IMR-90 (cell line): ENCODE measurements around the gene KLHDC9. TPM values are rescaled to one million over a fixed set of nuclear protein-coding genes. Genes with fewer than 3 reads are reported as not detected.
A peak's percentile ranks its signal among the peaks of the same experiment; 100 is the strongest.

Experiments used
- ATAC-seq: fragments of 200-7000 bp; cut with Tn5 transposase; 2 replicates; pipeline ENCODE4 v1.9.1; 2020; ENCODE audit warnings: low read depth, mild to moderate bottlenecking, moderate library complexity
- BruUV-seq: library from RNA; stranded (reverse); fragments of 400-500 nt; replicated peaks from 2 replicates; lab custom pipeline; 2021; lab: Mats Ljungman, UMichigan
- CTCF ChIA-PET: fragments of 300-600 bp; formaldehyde crosslinking; extraction: SDS; loops from one replicate; lab custom pipeline; 2021; ENCODE audit warnings: antibody characterized with exemption; lab: Yijun Ruan, JAX
- POLR2A ChIA-PET: fragments of 300-600 bp; sonication (Branson Sonifier 250); formaldehyde crosslinking; loops from one replicate; lab custom pipeline; 2022; ENCODE audit warnings: antibody characterized with exemption; ENCODE audit not compliant: unreplicated experiment; lab: Charles Lee
- DNase-seq: peaks from one replicate; pipeline ENCODE4 v3.0.0; 2013
- H2AFZ ChIP-seq: replicated peaks from 2 replicates; pipeline ENCODE3; 2013; ENCODE audit warnings: low read length, mild to moderate bottlenecking; ENCODE audit not compliant: poor library complexity
- H2AK5ac ChIP-seq: 2 replicates; pipeline ENCODE4 v1.6.1; 2013; ENCODE audit warnings: low read depth, low read length, inconsistent platforms
- H2AK9ac ChIP-seq: replicated peaks from 2 replicates; pipeline ENCODE3; 2013; ENCODE audit warnings: mild to moderate bottlenecking, low read depth, low read length, moderate library complexity; ENCODE audit not compliant: poor library complexity
- H2BK120ac ChIP-seq: 2 replicates; pipeline ENCODE4 v1.6.1; 2013; ENCODE audit warnings: low read depth, low read length, inconsistent platforms
- H2BK15ac ChIP-seq: 3 replicates; pipeline ENCODE4 v1.6.1; 2013; ENCODE audit warnings: low read depth, low read length, inconsistent platforms
- H2BK20ac ChIP-seq: 2 replicates; pipeline ENCODE4 v1.6.1; 2013; ENCODE audit warnings: low read depth, mild to moderate bottlenecking, inconsistent platforms, low read length, moderate library complexity
- H2BK5ac ChIP-seq: 2 replicates; pipeline ENCODE4 v1.6.1; 2013; ENCODE audit warnings: mild to moderate bottlenecking, low read depth, low read length, inconsistent platforms; ENCODE audit not compliant: poor library complexity, severe bottlenecking
- H3K14ac ChIP-seq: replicated peaks from 2 replicates; pipeline ENCODE4 v1.6.1; 2013; ENCODE audit warnings: low read depth, low read length, inconsistent platforms
- H3K18ac ChIP-seq: 2 replicates; pipeline ENCODE4 v1.6.1; 2013; ENCODE audit warnings: low read depth, low read length, control low read depth
- H3K23ac ChIP-seq: 2 replicates; pipeline ENCODE4 v1.6.1; 2013; ENCODE audit warnings: low read depth, low read length, inconsistent platforms
- H3K27ac ChIP-seq: 2 replicates; pipeline ENCODE4 v1.5.1; 2013; ENCODE audit warnings: mild to moderate bottlenecking, control low read depth, low read length; ENCODE audit not compliant: insufficient read depth
- H3K27me3 ChIP-seq: 2 replicates; pipeline ENCODE4 v1.6.1; 2013; ENCODE audit warnings: low read length; ENCODE audit not compliant: control insufficient read depth, insufficient read depth
- H3K36me3 ChIP-seq: 2 replicates; pipeline ENCODE4 v1.6.1; 2013; ENCODE audit warnings: low read length, mixed read lengths; ENCODE audit not compliant: control insufficient read depth, insufficient read depth
- H3K4ac ChIP-seq: 2 replicates; pipeline ENCODE4 v1.6.1; 2013; ENCODE audit warnings: low read depth, low read length, inconsistent platforms
- H3K4me1 ChIP-seq: 2 replicates; pipeline ENCODE4 v1.6.1; 2013; ENCODE audit warnings: low read length, mixed read lengths; ENCODE audit not compliant: control insufficient read depth, insufficient read depth
- H3K4me2 ChIP-seq: 2 replicates; pipeline ENCODE4 v1.6.1; 2013; ENCODE audit warnings: low read depth, mild to moderate bottlenecking, control low read depth, low read length, moderate library complexity
- H3K4me3 ChIP-seq: 2 replicates; pipeline ENCODE4 v1.5.1; 2013; ENCODE audit warnings: low read depth, mild to moderate bottlenecking, control low read depth, low read length, moderate library complexity; ENCODE audit not compliant: insufficient read depth
- H3K56ac ChIP-seq: 2 replicates; pipeline ENCODE4 v1.6.1; 2013; ENCODE audit warnings: low read length, inconsistent platforms; ENCODE audit not compliant: insufficient read depth; ENCODE audit errors: extremely low read depth
- H3K79me1 ChIP-seq, 2 experiments: 2 replicates each; pipeline ENCODE4 v1.6.1; 2013; ENCODE audit warnings: low read length in 2 of 2, inconsistent platforms in 1 of 2, low read depth in 1 of 2
- H3K9ac ChIP-seq: 2 replicates; pipeline ENCODE4 v1.6.1; 2013; ENCODE audit warnings: low read depth, low read length, control low read depth
- H3K9me1 ChIP-seq: 2 replicates; pipeline ENCODE4 v1.6.1; 2013; ENCODE audit warnings: low read length, inconsistent platforms; ENCODE audit not compliant: insufficient read depth
- H3K9me3 ChIP-seq: 2 replicates; pipeline ENCODE4 v1.6.1; 2013; ENCODE audit warnings: low read length; ENCODE audit not compliant: control insufficient read depth, insufficient read depth
- H4K20me1 ChIP-seq: 2 replicates; pipeline ENCODE4 v1.6.1; 2013; ENCODE audit warnings: low read length, inconsistent platforms; ENCODE audit not compliant: insufficient read depth
- H4K5ac ChIP-seq: 2 replicates; pipeline ENCODE4 v1.6.1; 2013; ENCODE audit warnings: mild to moderate bottlenecking, low read depth, low read length, control low read depth
- H4K8ac ChIP-seq, 2 experiments: 2 replicates each; pipeline ENCODE4 v1.6.1; 2013; ENCODE audit warnings: low read depth in 2 of 2, low read length in 2 of 2, control low read depth in 1 of 2, inconsistent platforms in 1 of 2
- H4K91ac ChIP-seq: 2 replicates; pipeline ENCODE4 v1.6.1; 2013; ENCODE audit warnings: low read depth, low read length, inconsistent platforms; ENCODE audit not compliant: insufficient read depth
- BHLHE40 ChIP-seq: fragments of 150-350 bp; IDR thresholded peaks from 2 replicates; pipeline ENCODE4 v1.6.1; 2016; ENCODE audit warnings: mild to moderate bottlenecking, low read depth, low read length
- CHD1 ChIP-seq: IDR thresholded peaks from 2 replicates; pipeline ENCODE4 v1.6.1; 2012; ENCODE audit warnings: low read depth, low read length, improper control_type of control experiment
- ELK1 ChIP-seq: fragments of 150-350 bp; IDR thresholded peaks from 2 replicates; pipeline ENCODE4 v1.6.1; 2016; ENCODE audit warnings: low read depth, mild to moderate bottlenecking, low read length, moderate library complexity, borderline replicate concordance
- FOS ChIP-seq: fragments of 150-350 bp; IDR thresholded peaks from 2 replicates; pipeline ENCODE4 v1.6.1; 2016; ENCODE audit warnings: low read depth, low read length
- MAZ ChIP-seq: IDR thresholded peaks from 2 replicates; pipeline ENCODE4 v1.6.1; 2012; ENCODE audit warnings: low read depth, mild to moderate bottlenecking, low read length, improper control_type of control experiment, moderate library complexity, borderline replicate concordance
- SMC3 ChIP-seq: fragments of 150-350 bp; IDR thresholded peaks from 2 replicates; pipeline ENCODE4 v1.6.1; 2016; ENCODE audit warnings: low read depth, mild to moderate bottlenecking, antibody characterized with exemption, low read length, moderate library complexity
- WGBS, 2 experiments: methylation state at CpG; one replicate each; pipeline versions ENCODE4 v1.1.5 to v1.1.7; 2013; ENCODE audit warnings: missing lambda C conversion rate in 2 of 2; ENCODE audit not compliant: insufficient read length in 1 of 2; ENCODE audit errors: extremely low coverage in 2 of 2; 5-methylcytosine and 5-hydroxymethylcytosine counted together
- dilution Hi-C: fragments of 300-500 bp; cut with HindIII; formaldehyde crosslinking; loops from one replicate; pipeline ENCODE4 v1.14.3; 2018; ENCODE audit warnings: low sequenced_read_pairs; ENCODE audit not compliant: unreplicated experiment
- in situ Hi-C: fragments of 300-500 bp; cut with MboI; formaldehyde crosslinking; loops from 3 replicates; pipeline ENCODE4 v1.14.3; 2019; ENCODE audit warnings: low sequenced_read_pairs, inconsistent platforms, mixed read lengths
- intact Hi-C: fragments of 100-400 bp; cut with micrococcal nuclease; formaldehyde crosslinking; loops from 2 replicates; pipeline ENCODE4 v1.10.0; 2022
- polyA plus RNA-seq, 3 experiments: library from polyadenylated mRNA; depleted of rRNA; stranded (reverse); fragments of >200 nt; gene quantifications; 2 replicates each; pipeline ENCODE4 v1.2.3, GENCODE V29; 2012; ENCODE audit warnings: low replicate concordance in 1 of 3
- total RNA-seq: library from RNA; depleted of rRNA; stranded (reverse); fragments of >200 nt; gene quantifications from 2 replicates; pipeline ENCODE4 v1.2.3, GENCODE V29; 2012

Gene KLHDC9
- total and polyA plus RNA-seq, 2 of the 4 experiments (the other 2 are of a cell fraction), result 0.18 to 0.70 TPM

GRCh38 chr1:161081519-161081918 lies 16.6 kb upstream of the KLHDC9 start:
- dilution Hi-C loops, result no loop called here
- Histone ChIP-seq H4K8ac (no peak overlapping the region), H2AK9ac (no peak overlapping the region), H3K4me2 (no peak overlapping the region), H3K79me1 (no peaks in the 10 kb centered on the region), H4K5ac (no peak overlapping the region), H4K91ac (no peak overlapping the region), H3K27me3 (no peaks in the 10 kb centered on the region), H4K20me1 (no peaks in the 10 kb centered on the region), H2BK120ac (peak overlapping the region; percentile 32; the same call in 1 of the 2 replicates), H3K56ac (no peak overlapping the region), H2BK20ac (no peak overlapping the region), H3K9ac (no peak overlapping the region), H2AFZ (no peak overlapping the region), H3K18ac (no peak overlapping the region), H2BK5ac (peak overlapping the region; percentile 16), H2AK5ac (no peak overlapping the region), H3K36me3 (no peaks in the 10 kb centered on the region), H3K23ac (no peak overlapping the region), H3K9me1 (peaks cover 22% of the 10 kb centered on the region), H3K14ac (no peak overlapping the region), H3K27ac (no peak overlapping the region), H3K4ac (no peak overlapping the region), H3K9me3 (no peaks in the 10 kb centered on the region), H3K4me3 (no peak overlapping the region), H2BK15ac (no peak overlapping the region; the same call in 2 of the 3 replicates), H3K4me1 (peaks cover 28% of the 10 kb centered on the region)
- ChIA-PET CTCF (no interaction called here), POLR2A (no interaction called here)
- no TSS peak for BruUV-seq
- 80% methylated on average over 4 of the region's 5 CpGs; no CpG with 5 or more reads in 1 of the 2 experiments for WGBS, 2 experiments
- DNase-seq (no peak), ATAC-seq (no peak)
- intact Hi-C loops, result loop anchor here (5.0 kb wide), 1 partner anchor 34 kb away; the partner anchor contains the start of gene USF1
- in situ Hi-C loops, result no loop called here
- TF ChIP-seq FOS (no peak), BHLHE40 (no peak), ELK1 (no peak), MAZ (no peak), CHD1 (no peak), SMC3 (no peak)
